ENCODE results near the gene ABCA5. TPM values are rescaled to one million over a fixed set of nuclear protein-coding genes. Genes with fewer than 3 reads are reported as not detected.

The ABCA5 gene
- total and polyA plus RNA-seq, 2 of the 13 experiments (the other 11 are each of a cell fraction or from before 2014, with no cell fraction given), result 9.7 to 10.1 TPM

DNA sequence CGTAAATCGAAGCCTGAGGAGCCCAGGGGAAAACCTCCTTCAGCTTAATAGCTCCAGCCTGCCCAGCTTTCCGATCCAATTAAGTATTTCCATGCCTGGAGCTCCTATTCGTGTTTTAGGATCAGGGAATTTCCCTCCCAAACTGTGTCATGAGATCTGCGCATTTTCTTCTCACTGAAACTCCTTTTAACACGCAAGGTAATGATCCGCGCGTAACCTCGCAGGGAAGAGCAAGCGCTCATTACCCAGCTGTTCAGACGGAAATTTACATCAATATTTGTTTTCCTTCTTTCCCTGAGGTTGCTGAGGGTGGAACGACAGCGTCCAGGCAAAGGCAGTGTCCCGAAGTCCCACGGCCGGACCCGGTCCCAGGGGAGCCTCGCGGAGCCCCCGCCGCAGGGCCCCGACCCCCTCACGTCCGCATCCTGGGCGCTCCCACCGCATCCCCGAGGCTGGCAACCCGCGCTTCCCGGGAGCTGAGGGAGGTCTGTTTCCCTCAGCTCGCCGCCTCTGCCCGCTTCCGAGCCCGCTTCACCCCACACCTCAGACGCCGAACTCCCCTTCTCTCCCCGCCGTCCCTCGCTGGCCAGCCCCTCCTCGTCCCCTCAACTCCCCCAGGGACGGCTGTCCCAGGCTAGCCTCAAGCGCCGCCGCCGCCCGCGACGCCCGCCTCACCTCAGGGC is 415 bp downstream of the ABCA5 start (continued):
- TF ChIP-seq, protein P1, sequence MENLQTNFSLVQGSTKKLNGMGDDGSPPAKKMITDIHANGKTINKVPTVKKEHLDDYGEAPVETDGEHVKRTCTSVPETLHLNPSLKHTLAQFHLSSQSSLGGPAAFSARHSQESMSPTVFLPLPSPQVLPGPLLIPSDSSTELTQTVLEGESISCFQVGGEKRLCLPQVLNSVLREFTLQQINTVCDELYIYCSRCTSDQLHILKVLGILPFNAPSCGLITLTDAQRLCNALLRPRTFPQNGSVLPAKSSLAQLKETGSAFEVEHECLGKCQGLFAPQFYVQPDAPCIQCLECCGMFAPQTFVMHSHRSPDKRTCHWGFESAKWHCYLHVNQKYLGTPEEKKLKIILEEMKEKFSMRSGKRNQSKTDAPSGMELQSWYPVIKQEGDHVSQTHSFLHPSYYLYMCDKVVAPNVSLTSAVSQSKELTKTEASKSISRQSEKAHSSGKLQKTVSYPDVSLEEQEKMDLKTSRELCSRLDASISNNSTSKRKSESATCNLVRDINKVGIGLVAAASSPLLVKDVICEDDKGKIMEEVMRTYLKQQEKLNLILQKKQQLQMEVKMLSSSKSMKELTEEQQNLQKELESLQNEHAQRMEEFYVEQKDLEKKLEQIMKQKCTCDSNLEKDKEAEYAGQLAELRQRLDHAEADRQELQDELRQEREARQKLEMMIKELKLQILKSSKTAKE (CRISPR knock-in tag; IDR thresholded peaks at IDR 0.05; ENCODE audit: borderline replicate concordance), result no peak; the same call in none of the 2 replicates
- TF ChIP-seq, protein P2, sequence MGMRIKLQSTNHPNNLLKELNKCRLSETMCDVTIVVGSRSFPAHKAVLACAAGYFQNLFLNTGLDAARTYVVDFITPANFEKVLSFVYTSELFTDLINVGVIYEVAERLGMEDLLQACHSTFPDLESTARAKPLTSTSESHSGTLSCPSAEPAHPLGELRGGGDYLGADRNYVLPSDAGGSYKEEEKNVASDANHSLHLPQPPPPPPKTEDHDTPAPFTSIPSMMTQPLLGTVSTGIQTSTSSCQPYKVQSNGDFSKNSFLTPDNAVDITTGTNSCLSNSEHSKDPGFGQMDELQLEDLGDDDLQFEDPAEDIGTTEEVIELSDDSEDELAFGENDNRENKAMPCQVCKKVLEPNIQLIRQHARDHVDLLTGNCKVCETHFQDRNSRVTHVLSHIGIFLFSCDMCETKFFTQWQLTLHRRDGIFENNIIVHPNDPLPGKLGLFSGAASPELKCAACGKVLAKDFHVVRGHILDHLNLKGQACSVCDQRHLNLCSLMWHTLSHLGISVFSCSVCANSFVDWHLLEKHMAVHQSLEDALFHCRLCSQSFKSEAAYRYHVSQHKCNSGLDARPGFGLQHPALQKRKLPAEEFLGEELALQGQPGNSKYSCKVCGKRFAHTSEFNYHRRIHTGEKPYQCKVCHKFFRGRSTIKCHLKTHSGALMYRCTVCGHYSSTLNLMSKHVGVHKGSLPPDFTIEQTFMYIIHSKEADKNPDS (CRISPR knock-in tag; IDR thresholded peaks at IDR 0.05), result peak; percentile 37; the same call in 1 of the 2 replicates
- no peak for TF ChIP-seq ZNF816 (CRISPR knock-in tag; IDR thresholded peaks at IDR 0.05; ENCODE audit: borderline replicate concordance)
- TF ChIP-seq, protein P3, sequence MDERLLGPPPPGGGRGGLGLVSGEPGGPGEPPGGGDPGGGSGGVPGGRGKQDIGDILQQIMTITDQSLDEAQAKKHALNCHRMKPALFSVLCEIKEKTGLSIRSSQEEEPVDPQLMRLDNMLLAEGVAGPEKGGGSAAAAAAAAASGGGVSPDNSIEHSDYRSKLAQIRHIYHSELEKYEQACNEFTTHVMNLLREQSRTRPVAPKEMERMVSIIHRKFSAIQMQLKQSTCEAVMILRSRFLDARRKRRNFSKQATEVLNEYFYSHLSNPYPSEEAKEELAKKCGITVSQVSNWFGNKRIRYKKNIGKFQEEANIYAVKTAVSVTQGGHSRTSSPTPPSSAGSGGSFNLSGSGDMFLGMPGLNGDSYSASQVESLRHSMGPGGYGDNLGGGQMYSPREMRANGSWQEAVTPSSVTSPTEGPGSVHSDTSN (CRISPR knock-in tag; IDR thresholded peaks at IDR 0.05), result no peak
- no peak for TF ChIP-seq ZNF224 (CRISPR knock-in tag; IDR thresholded peaks at IDR 0.05)
- TF ChIP-seq ZNF777 (CRISPR knock-in tag; IDR thresholded peaks at IDR 0.05), result peak; percentile 83
- TF ChIP-seq FOSL2 (CRISPR knock-in tag; IDR thresholded peaks at IDR 0.05), result peak; percentile 24; the same call in 1 of the 2 replicates
- peak; percentile 75; the same call in 1 of the 2 replicates for TF ChIP-seq IRX3 (CRISPR knock-in tag; IDR thresholded peaks at IDR 0.05; ENCODE audit: borderline replicate concordance, low read depth)
- TF ChIP-seq, protein P4, sequence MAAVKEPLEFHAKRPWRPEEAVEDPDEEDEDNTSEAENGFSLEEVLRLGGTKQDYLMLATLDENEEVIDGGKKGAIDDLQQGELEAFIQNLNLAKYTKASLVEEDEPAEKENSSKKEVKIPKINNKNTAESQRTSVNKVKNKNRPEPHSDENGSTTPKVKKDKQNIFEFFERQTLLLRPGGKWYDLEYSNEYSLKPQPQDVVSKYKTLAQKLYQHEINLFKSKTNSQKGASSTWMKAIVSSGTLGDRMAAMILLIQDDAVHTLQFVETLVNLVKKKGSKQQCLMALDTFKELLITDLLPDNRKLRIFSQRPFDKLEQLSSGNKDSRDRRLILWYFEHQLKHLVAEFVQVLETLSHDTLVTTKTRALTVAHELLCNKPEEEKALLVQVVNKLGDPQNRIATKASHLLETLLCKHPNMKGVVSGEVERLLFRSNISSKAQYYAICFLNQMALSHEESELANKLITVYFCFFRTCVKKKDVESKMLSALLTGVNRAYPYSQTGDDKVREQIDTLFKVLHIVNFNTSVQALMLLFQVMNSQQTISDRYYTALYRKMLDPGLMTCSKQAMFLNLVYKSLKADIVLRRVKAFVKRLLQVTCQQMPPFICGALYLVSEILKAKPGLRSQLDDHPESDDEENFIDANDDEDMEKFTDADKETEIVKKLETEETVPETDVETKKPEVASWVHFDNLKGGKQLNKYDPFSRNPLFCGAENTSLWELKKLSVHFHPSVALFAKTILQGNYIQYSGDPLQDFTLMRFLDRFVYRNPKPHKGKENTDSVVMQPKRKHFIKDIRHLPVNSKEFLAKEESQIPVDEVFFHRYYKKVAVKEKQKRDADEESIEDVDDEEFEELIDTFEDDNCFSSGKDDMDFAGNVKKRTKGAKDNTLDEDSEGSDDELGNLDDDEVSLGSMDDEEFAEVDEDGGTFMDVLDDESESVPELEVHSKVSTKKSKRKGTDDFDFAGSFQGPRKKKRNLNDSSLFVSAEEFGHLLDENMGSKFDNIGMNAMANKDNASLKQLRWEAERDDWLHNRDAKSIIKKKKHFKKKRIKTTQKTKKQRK (IDR thresholded peaks at IDR 0.05; ENCODE audit: low read length), result no peak
- TF ChIP-seq HOXA5 (CRISPR knock-in tag; IDR thresholded peaks at IDR 0.05), result no peak
- TF ChIP-seq SMAD1 (CRISPR knock-in tag; IDR thresholded peaks at IDR 0.05; ENCODE audit: borderline replicate concordance, low read depth), result peak; percentile 55; the same call in 1 of the 2 replicates
- TF ChIP-seq, protein P5, sequence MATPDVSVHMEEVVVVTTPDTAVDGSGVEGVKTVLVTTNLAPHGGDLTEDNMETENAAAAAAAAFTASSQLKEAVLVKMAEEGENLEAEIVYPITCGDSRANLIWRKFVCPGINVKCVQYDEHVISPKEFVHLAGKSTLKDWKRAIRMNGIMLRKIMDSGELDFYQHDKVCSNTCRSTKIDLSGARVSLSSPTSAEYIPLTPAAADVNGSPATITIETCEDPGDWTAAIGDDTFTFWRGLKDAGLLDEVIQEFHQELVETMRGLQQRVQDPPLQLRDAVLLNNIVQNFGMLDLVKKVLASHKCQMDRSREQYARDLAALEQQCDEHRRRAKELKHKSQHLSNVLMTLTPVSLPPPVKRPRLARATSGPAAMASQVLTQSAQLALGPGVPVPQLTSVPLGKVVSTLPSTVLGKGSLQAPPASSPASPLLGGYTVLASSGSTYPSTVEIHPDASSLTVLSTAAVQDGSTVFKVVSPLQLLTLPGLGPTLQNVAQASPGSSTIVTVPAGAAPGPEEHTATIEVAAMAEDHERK (CRISPR knock-in tag; IDR thresholded peaks at IDR 0.05; ENCODE audit: low read depth), result no peak
- no peak for TF ChIP-seq PRMT3 (CRISPR knock-in tag; IDR thresholded peaks at IDR 0.05; ENCODE audit: borderline replicate concordance, low read depth)
- TF ChIP-seq PHF5A (CRISPR knock-in tag; IDR thresholded peaks at IDR 0.05; ENCODE audit: low read depth, unreplicated experiment), result no peak
- TF ChIP-seq, protein P6, sequence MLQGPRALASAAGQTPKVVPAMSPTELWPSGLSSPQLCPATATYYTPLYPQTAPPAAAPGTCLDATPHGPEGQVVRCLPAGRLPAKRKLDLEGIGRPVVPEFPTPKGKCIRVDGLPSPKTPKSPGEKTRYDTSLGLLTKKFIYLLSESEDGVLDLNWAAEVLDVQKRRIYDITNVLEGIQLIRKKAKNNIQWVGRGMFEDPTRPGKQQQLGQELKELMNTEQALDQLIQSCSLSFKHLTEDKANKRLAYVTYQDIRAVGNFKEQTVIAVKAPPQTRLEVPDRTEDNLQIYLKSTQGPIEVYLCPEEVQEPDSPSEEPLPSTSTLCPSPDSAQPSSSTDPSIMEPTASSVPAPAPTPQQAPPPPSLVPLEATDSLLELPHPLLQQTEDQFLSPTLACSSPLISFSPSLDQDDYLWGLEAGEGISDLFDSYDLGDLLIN (CRISPR knock-in tag; IDR thresholded peaks at IDR 0.05; ENCODE audit: borderline replicate concordance), result no peak; the same call in 1 of the 2 replicates
- no peak for TF ChIP-seq ATF7 (IDR thresholded peaks at IDR 0.05)
- TF ChIP-seq ATF7 (CRISPR knock-in tag; IDR thresholded peaks at IDR 0.05), result no peak
